Measurements from ENCODE around the gene UBE2J2. TPM values are rescaled to one million over a fixed set of nuclear protein-coding genes. Genes with fewer than 3 reads are reported as not detected.

Gene UBE2J2
- total and polyA plus RNA-seq, 4 donors: 21.0 to 30.4 (median 25.8) TPM

DNA sequence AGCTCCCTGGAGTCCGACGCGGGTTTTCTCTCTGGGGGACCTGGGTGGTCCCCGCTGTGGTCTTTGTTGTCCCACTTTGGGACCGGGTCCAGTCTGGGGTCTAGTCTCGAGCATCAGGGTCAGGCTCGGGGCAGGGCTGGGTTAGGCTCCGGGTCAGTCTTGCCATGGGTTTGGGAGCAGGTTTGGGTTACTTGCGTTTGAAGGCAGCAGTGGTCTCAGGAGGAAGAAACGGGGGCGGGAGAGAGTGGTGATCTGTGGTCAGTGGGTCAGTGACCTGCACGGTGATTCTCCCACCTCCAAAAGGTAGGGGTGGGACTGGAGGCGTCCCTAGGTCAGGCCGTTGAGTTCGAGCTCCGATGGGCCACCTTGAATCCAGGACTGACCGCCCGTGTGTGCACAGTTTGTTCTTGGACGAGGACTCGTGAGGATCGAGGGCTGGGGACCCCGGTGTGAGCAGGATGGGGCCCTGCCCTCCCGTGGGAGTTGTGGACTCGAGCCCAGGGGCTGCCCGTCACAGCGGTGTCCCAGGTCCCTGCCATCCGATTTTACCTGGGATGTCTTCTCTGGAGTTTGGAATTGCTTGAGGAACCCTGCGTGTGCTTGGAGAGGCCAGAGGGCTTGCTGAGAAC is 39.4 kb downstream of the UBE2J2 start (continued):
- TF ChIP-seq, protein P1, sequence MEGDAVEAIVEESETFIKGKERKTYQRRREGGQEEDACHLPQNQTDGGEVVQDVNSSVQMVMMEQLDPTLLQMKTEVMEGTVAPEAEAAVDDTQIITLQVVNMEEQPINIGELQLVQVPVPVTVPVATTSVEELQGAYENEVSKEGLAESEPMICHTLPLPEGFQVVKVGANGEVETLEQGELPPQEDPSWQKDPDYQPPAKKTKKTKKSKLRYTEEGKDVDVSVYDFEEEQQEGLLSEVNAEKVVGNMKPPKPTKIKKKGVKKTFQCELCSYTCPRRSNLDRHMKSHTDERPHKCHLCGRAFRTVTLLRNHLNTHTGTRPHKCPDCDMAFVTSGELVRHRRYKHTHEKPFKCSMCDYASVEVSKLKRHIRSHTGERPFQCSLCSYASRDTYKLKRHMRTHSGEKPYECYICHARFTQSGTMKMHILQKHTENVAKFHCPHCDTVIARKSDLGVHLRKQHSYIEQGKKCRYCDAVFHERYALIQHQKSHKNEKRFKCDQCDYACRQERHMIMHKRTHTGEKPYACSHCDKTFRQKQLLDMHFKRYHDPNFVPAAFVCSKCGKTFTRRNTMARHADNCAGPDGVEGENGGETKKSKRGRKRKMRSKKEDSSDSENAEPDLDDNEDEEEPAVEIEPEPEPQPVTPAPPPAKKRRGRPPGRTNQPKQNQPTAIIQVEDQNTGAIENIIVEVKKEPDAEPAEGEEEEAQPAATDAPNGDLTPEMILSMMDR (IDR thresholded peaks at IDR 0.05; ENCODE audit: low read depth, low read length, missing input control): no peak

DNA sequence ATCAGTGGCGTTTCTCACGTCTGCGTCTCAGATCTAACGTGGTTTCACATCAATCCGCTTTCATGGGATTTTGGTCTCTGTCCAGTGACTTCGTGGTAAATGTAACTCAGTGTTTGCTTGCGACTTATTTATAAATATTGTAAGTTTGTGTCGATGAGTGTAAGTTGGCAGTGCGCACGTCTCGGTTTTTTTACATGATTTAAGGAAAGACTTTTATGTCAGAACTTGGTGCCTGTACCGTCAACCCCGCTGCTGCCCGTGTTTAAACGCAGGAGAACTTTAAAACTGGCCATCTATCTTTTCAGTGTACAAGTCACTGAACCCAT is 40.1 kb downstream of the UBE2J2 start:
- TF ChIP-seq FOXA1 (IDR thresholded peaks at IDR 0.05) (no peak), HNF4G (IDR thresholded peaks at IDR 0.05) (no peak), TAF1 (conservative IDR thresholded peaks at IDR 0.05) (no peak), FOXA2 (IDR thresholded peaks at IDR 0.05) (no peak), RXRA (IDR thresholded peaks at IDR 0.05) (no peak), YY1 (IDR thresholded peaks at IDR 0.05) (no peak), RAD21 (IDR thresholded peaks at IDR 0.05) (no peak), EGR1 (IDR thresholded peaks at IDR 0.05; ENCODE audit: low read depth in 2 of 2) (no peak), JUND (IDR thresholded peaks at IDR 0.05) (no peak)
- TF ChIP-seq, protein P2, sequence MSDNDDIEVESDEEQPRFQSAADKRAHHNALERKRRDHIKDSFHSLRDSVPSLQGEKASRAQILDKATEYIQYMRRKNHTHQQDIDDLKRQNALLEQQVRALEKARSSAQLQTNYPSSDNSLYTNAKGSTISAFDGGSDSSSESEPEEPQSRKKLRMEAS (IDR thresholded peaks at IDR 0.05): no peak
- TF ChIP-seq, protein P1 (IDR thresholded peaks at IDR 0.05; ENCODE audit: low read depth, low read length, missing input control): no peak
- TF ChIP-seq, protein P3, sequence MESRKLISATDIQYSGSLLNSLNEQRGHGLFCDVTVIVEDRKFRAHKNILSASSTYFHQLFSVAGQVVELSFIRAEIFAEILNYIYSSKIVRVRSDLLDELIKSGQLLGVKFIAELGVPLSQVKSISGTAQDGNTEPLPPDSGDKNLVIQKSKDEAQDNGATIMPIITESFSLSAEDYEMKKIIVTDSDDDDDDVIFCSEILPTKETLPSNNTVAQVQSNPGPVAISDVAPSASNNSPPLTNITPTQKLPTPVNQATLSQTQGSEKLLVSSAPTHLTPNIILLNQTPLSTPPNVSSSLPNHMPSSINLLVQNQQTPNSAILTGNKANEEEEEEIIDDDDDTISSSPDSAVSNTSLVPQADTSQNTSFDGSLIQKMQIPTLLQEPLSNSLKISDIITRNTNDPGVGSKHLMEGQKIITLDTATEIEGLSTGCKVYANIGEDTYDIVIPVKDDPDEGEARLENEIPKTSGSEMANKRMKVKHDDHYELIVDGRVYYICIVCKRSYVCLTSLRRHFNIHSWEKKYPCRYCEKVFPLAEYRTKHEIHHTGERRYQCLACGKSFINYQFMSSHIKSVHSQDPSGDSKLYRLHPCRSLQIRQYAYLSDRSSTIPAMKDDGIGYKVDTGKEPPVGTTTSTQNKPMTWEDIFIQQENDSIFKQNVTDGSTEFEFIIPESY (IDR thresholded peaks at IDR 0.05): no peak
- TF ChIP-seq, protein P4, sequence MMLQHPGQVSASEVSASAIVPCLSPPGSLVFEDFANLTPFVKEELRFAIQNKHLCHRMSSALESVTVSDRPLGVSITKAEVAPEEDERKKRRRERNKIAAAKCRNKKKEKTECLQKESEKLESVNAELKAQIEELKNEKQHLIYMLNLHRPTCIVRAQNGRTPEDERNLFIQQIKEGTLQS (IDR thresholded peaks at IDR 0.05): no peak
- TF ChIP-seq, protein P5, sequence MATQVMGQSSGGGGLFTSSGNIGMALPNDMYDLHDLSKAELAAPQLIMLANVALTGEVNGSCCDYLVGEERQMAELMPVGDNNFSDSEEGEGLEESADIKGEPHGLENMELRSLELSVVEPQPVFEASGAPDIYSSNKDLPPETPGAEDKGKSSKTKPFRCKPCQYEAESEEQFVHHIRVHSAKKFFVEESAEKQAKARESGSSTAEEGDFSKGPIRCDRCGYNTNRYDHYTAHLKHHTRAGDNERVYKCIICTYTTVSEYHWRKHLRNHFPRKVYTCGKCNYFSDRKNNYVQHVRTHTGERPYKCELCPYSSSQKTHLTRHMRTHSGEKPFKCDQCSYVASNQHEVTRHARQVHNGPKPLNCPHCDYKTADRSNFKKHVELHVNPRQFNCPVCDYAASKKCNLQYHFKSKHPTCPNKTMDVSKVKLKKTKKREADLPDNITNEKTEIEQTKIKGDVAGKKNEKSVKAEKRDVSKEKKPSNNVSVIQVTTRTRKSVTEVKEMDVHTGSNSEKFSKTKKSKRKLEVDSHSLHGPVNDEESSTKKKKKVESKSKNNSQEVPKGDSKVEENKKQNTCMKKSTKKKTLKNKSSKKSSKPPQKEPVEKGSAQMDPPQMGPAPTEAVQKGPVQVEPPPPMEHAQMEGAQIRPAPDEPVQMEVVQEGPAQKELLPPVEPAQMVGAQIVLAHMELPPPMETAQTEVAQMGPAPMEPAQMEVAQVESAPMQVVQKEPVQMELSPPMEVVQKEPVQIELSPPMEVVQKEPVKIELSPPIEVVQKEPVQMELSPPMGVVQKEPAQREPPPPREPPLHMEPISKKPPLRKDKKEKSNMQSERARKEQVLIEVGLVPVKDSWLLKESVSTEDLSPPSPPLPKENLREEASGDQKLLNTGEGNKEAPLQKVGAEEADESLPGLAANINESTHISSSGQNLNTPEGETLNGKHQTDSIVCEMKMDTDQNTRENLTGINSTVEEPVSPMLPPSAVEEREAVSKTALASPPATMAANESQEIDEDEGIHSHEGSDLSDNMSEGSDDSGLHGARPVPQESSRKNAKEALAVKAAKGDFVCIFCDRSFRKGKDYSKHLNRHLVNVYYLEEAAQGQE (IDR thresholded peaks at IDR 0.05): no peak
- H3K36me3 ChIP-seq (ENCODE audit: control insufficient read depth in 4 of 4, insufficient read depth in 3 of 4, low read depth in 1 of 4, low read length in 3 of 4): peaks cover 0 to 4% (median under 1%) of the 10 kb centered on the region in 4 donors
- peaks cover 14 to 39% (median 27%) of the 10 kb centered on the region in 4 donors for H3K4me1 ChIP-seq (ENCODE audit: control insufficient read depth in 4 of 4, insufficient read depth in 4 of 4, low read length in 3 of 4)
- no peaks in the 10 kb centered on the region for H3K27me3 ChIP-seq (ENCODE audit: control insufficient read depth in 4 of 4, insufficient read depth in 4 of 4, low read length in 3 of 4)
- DNase-seq (ENCODE audit: low spot score): no peak
- no peaks in the 10 kb centered on the region for H3K9me3 ChIP-seq (ENCODE audit: control insufficient read depth in 4 of 4, low read length in 3 of 4)
- no peak overlapping the region for H3K4me3 ChIP-seq (ENCODE audit: low read depth in 1 of 3, low read length in 3 of 3)
- H3K27ac ChIP-seq (ENCODE audit: low read depth in 1 of 2, low read length in 2 of 2): no peak overlapping the region
- WGBS: 97% methylated on average over 15 of the region's 15 CpGs
- no peak overlapping the region for H3K9ac ChIP-seq (ENCODE audit: low read depth in 1 of 2, low read length in 2 of 2)
